Astrocyte of the spinal cord (primary cell): ENCODE measurements around the gene LGI1.
"Not testable (repeated sequence)": the region's sequence is repeated elsewhere in the genome, so short reads cannot be mapped to it uniquely, and the experiment has no call there.

ENCODE experiments used
- DNase-seq: peaks from one replicate; pipeline ENCODE4 v3.0.0; 2011; ENCODE audit warnings: low read depth, low spot score
- H3K4me3 ChIP-seq: 2 replicates; pipeline ENCODE4 v1.5.1; 2011; ENCODE audit warnings: low read depth, mild to moderate bottlenecking, low read length, moderate library complexity
- CTCF ChIP-seq: IDR thresholded peaks from 2 replicates; pipeline ENCODE4 v1.5.1; 2012; ENCODE audit warnings: low read depth, mild to moderate bottlenecking, low read length, inconsistent platforms
- in situ Hi-C: cut with HindIII; loops from 2 replicates; pipeline ENCODE4 v1.10.0; 2017; ENCODE audit warnings: low sequenced_read_pairs

LGI1 gene

GRCh38 chr10:93818086-93818485, 60.4 kb downstream of the LGI1 start:
- in situ Hi-C loops: no loop called here
- no peak overlapping the region for H3K4me3 ChIP-seq
- DNase-seq: no peak
- no peak for TF ChIP-seq CTCF

GRCh38 chr10:93819520-93819919, 61.8 kb downstream of the LGI1 start:
- no peak for DNase-seq
- in situ Hi-C loops: no loop called here
- TF ChIP-seq CTCF: no peak
- no peak overlapping the region for H3K4me3 ChIP-seq

- H3K4me3 ChIP-seq: no peak overlapping the region
- in situ Hi-C loops: no loop called here
- no peak for TF ChIP-seq CTCF
- no peak for DNase-seq
Measured at GRCh38 chr10:93820434-93820833, 62.7 kb downstream of the LGI1 start.

- in situ Hi-C loops: no loop called here
- no peak overlapping the region for H3K4me3 ChIP-seq
- peak; percentile 55 for DNase-seq
- TF ChIP-seq CTCF: peak; percentile 43
Measured at GRCh38 chr10:93821051-93821772, 63.5 kb downstream of the LGI1 start.

GRCh38 chr10:93826355-93826754, 68.6 kb downstream of the LGI1 start:
- TF ChIP-seq CTCF: no peak
- H3K4me3 ChIP-seq: no peak overlapping the region
- in situ Hi-C loops: no loop called here
- DNase-seq: peak; percentile 43

- DNase-seq: no peak
- in situ Hi-C loops: no loop called here
- TF ChIP-seq CTCF: no peak
- H3K4me3 ChIP-seq: no peak overlapping the region
Measured at GRCh38 chr10:93827056-93827804, 69.5 kb downstream of the LGI1 start.

GRCh38 chr10:93831065-93831464, 73.3 kb downstream of the LGI1 start:
- in situ Hi-C loops: not testable (repeated sequence)

More at GRCh38 chr10:93831065-93831464, 73.3 kb downstream of the LGI1 start:
- not testable (repeated sequence) for H3K4me3 ChIP-seq, DNase-seq
